H9 (cell line): ENCODE data around the gene MTA2. TPM values are rescaled to one million over a fixed set of nuclear protein-coding genes. Genes with fewer than 3 reads are reported as not detected.

Experiments
- DNase-seq: peaks from one replicate; pipeline ENCODE4 v3.0.0-alpha.2; 2017
- H2AFZ ChIP-seq: one replicate; pipeline ENCODE4 v1.6.1; 2013; ENCODE audit warnings: mild to moderate bottlenecking, low read length, control low read depth, moderate library complexity
- H2AK5ac ChIP-seq: 2 replicates; pipeline ENCODE4 v1.6.1; 2013; ENCODE audit warnings: low read length, control low read depth, mixed read lengths; ENCODE audit not compliant: insufficient read length
- H2BK120ac ChIP-seq: one replicate; pipeline ENCODE4 v1.6.1; 2013; ENCODE audit warnings: low read depth, mild to moderate bottlenecking, low read length, control low read depth, inconsistent platforms; ENCODE audit not compliant: poor library complexity, severe bottlenecking
- H2BK12ac ChIP-seq: 2 replicates; pipeline ENCODE4 v1.6.1; 2013; ENCODE audit warnings: low read length, control low read depth, mixed read lengths, low read depth; ENCODE audit not compliant: insufficient read length
- H2BK15ac ChIP-seq: 2 replicates; pipeline ENCODE4 v1.6.1; 2013; ENCODE audit warnings: low read depth, low read length, control low read depth
- H2BK20ac ChIP-seq: one replicate; pipeline ENCODE4 v1.6.1; 2013; ENCODE audit warnings: low read depth, mild to moderate bottlenecking, low read length, control low read depth, inconsistent platforms; ENCODE audit not compliant: poor library complexity, severe bottlenecking
- H2BK5ac ChIP-seq: 2 replicates; pipeline ENCODE4 v1.6.1; 2013; ENCODE audit warnings: low read length, control low read depth, mixed read lengths; ENCODE audit not compliant: insufficient read length
- H3K14ac ChIP-seq: 2 replicates; pipeline ENCODE4 v1.6.1; 2013; ENCODE audit warnings: low read length, control low read depth; ENCODE audit not compliant: insufficient read depth
- H3K18ac ChIP-seq: 2 replicates; pipeline ENCODE4 v1.6.1; 2013; ENCODE audit warnings: low read depth, mild to moderate bottlenecking, mixed read lengths, low read length, control low read depth; ENCODE audit not compliant: insufficient read length
- H3K23ac ChIP-seq: 2 replicates; pipeline ENCODE4 v1.6.1; 2013; ENCODE audit warnings: low read length, control low read depth, mixed read lengths, low read depth; ENCODE audit not compliant: insufficient read length
- H3K23me2 ChIP-seq: 2 replicates; pipeline ENCODE4 v1.6.1; 2013; ENCODE audit warnings: low read depth, mild to moderate bottlenecking, mixed read lengths, low read length, control low read depth; ENCODE audit not compliant: insufficient read length, poor library complexity, severe bottlenecking
- H3K27ac ChIP-seq: 2 replicates; pipeline ENCODE4 v1.5.1; 2013; ENCODE audit warnings: low read length, control low read depth, mixed read lengths, low read depth; ENCODE audit not compliant: insufficient read length
- H3K27me3 ChIP-seq: 2 replicates; pipeline ENCODE4 v1.6.1; 2013; ENCODE audit warnings: low read length, control low read depth, inconsistent platforms; ENCODE audit not compliant: insufficient read depth
- H3K4ac ChIP-seq: 2 replicates; pipeline ENCODE4 v1.6.1; 2013; ENCODE audit warnings: low read depth, mild to moderate bottlenecking, control low read depth, inconsistent platforms, low read length, moderate library complexity
- H3K4me1 ChIP-seq: 2 replicates; pipeline ENCODE4 v1.6.1; 2013; ENCODE audit warnings: low read length, control low read depth, inconsistent platforms; ENCODE audit not compliant: insufficient read depth
- H3K4me2 ChIP-seq: 2 replicates; pipeline ENCODE4 v1.6.1; 2013; ENCODE audit warnings: low read length, control low read depth, mixed read lengths; ENCODE audit not compliant: insufficient read length, insufficient read depth
- H3K56ac ChIP-seq: 2 replicates; pipeline ENCODE4 v1.6.1; 2013; ENCODE audit warnings: low read depth, mild to moderate bottlenecking, mixed read lengths, low read length, control low read depth; ENCODE audit not compliant: insufficient read length
- H3K79me1 ChIP-seq: 2 replicates; pipeline ENCODE4 v1.6.1; 2013; ENCODE audit warnings: low read depth, mild to moderate bottlenecking, moderate library complexity, low read length, control low read depth, inconsistent platforms; ENCODE audit not compliant: insufficient read depth, poor library complexity, severe bottlenecking
- H3K79me2 ChIP-seq: 2 replicates; pipeline ENCODE4 v1.6.1; 2013; ENCODE audit warnings: low read length, control low read depth, inconsistent platforms; ENCODE audit not compliant: insufficient read depth
- H3K9ac ChIP-seq: 2 replicates; pipeline ENCODE4 v1.6.1; 2013; ENCODE audit warnings: low read length, control low read depth, mixed read lengths; ENCODE audit not compliant: insufficient read length; ENCODE audit errors: extremely low read depth
- H3K9me3 ChIP-seq: one replicate; pipeline ENCODE4 v1.6.1; 2013; ENCODE audit warnings: low read depth, low read length, inconsistent platforms; ENCODE audit not compliant: control insufficient read depth
- H3T11ph ChIP-seq: one replicate; pipeline ENCODE4 v1.6.1; 2013; ENCODE audit warnings: mild to moderate bottlenecking, low read length, control low read depth, inconsistent platforms
- H4K20me1 ChIP-seq: one replicate; pipeline ENCODE4 v1.6.1; 2013; ENCODE audit not compliant: control insufficient read depth, insufficient read length, insufficient read depth
- H4K5ac ChIP-seq: 2 replicates; pipeline ENCODE4 v1.6.1; 2013; ENCODE audit warnings: low read depth, mild to moderate bottlenecking, mixed read lengths, low read length, control low read depth; ENCODE audit not compliant: insufficient read length
- H4K8ac ChIP-seq: replicated peaks from 2 replicates; pipeline ENCODE4 v1.6.1; 2013; ENCODE audit warnings: low read length, control low read depth, mixed read lengths, low read depth; ENCODE audit not compliant: insufficient read length
- H4K91ac ChIP-seq: 2 replicates; pipeline ENCODE4 v1.6.1; 2013; ENCODE audit warnings: low read depth, mild to moderate bottlenecking, moderate library complexity, mixed read lengths, low read length, control low read depth; ENCODE audit not compliant: insufficient read length
- H3K27ac Mint-ChIP-seq, 3 experiments: 2 replicates in 2 of 3; 3 replicates in 1 of 3; pipeline ENCODE4 v1.8.0; 2020 to 2021; ENCODE audit warnings: mixed read lengths in 3 of 3, mild to moderate bottlenecking in 1 of 3, moderate library complexity in 1 of 3
- H3K27me3 Mint-ChIP-seq: 2 replicates; pipeline ENCODE4 v1.8.0; 2021; ENCODE audit warnings: low read depth, mild to moderate bottlenecking, moderate library complexity, mixed read lengths
- H3K36me3 Mint-ChIP-seq, 3 experiments: 2 replicates in 2 of 3; 3 replicates in 1 of 3; pipeline ENCODE4 v1.8.0; 2020 to 2021; ENCODE audit warnings: low read depth in 3 of 3, mixed read lengths in 3 of 3; ENCODE audit not compliant: insufficient read depth in 1 of 3
- H3K4me1 Mint-ChIP-seq, 2 experiments: 2 replicates each; pipeline ENCODE4 v1.8.0; 2020; ENCODE audit warnings: mixed read lengths in 2 of 2
- H3K4me3 Mint-ChIP-seq, 2 experiments: 2 replicates in 1 of 2; 3 replicates in 1 of 2; pipeline ENCODE4 v1.8.0; 2020 to 2021; ENCODE audit warnings: mild to moderate bottlenecking in 2 of 2, mixed read lengths in 2 of 2, moderate library complexity in 1 of 2
- H3K9me3 Mint-ChIP-seq, 2 experiments: 2 replicates in 1 of 2; 3 replicates in 1 of 2; pipeline ENCODE4 v1.8.0; 2020; ENCODE audit warnings: mild to moderate bottlenecking in 2 of 2, mixed read lengths in 2 of 2, moderate library complexity in 1 of 2
- CTCF ChIP-seq: fragments of 200-600 bp; sonication (generic); conservative IDR thresholded peaks from 3 replicates; pipeline ENCODE4 v1.8.0; 2021; ENCODE audit warnings: antibody characterized with exemption, mild to moderate bottlenecking
- WGBS: extraction: QIAGEN DNeasy Blood & Tissue Kit; methylation state at CpG from one replicate; pipeline ENCODE4 v1.1.7; 2013; ENCODE audit warnings: missing lambda C conversion rate, low lambda C conversion rate, mixed read lengths; ENCODE audit not compliant: insufficient read length; ENCODE audit errors: extremely low coverage; 5-methylcytosine and 5-hydroxymethylcytosine counted together
- total RNA-seq: library from RNA; stranded (reverse); gene quantifications from 2 replicates; pipeline ENCODE4 v1.2.1, GENCODE V29; 2021

Gene MTA2
- total RNA-seq, 1 experiment from 2014 or later = 143 TPM

DNA sequence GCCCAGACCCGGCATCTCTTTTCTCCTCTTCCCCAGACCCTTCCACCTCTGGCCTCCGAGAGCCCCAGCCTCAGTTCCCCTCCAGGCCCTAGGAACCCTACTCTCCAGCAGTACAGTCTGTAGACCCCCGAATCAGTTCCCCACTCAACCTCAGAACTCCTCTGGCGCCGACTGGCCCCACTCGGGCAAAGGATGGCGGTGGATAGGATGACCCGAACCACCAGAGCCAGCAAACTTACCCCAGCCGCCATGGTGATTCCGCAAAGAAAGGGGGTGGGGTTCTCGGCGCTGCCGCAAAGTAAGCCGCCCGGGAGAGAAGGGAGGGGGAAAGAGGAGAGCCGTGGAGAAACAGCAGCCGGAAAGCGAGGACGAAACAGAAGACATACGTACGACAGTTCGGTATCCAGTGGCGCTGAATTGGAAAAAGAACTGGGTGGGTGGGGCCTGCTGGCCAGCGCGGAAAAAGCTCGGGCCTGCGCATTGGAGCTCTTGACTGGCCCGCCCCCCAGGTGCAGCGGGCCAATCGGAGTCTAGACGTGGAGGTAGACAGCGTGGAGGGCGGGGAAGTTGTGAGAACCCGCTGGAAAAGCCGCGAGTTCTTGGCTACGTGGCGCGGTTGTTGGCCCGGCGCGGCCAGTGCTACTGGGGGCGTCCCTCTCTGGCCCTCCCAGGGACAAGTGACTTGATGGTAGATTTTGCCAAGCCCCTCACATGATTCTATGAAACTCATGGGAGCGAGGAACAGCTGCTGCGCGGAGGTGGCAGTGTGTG lies 27.9 kb downstream of the MTA2 start, which contains the start of gene EEF1G:
Gene EEF1G, minus strand, starts transcription at position 300 of the 771 bp plus-strand sequence. Its CDS starts 49 bp downstream, at position 251.
- H2BK12ac ChIP-seq = no peak within 1 kb of the TSS
- peak within 1 kb of the TSS; percentile 74 for H2BK5ac ChIP-seq
- no peak within 1 kb of the TSS for H3K27ac ChIP-seq
- H4K5ac ChIP-seq = no peak within 1 kb of the TSS
- peak within 1 kb of the TSS; percentile 66 for H3K18ac ChIP-seq
- H3K23ac ChIP-seq = no peak within 1 kb of the TSS
- H2BK20ac ChIP-seq = no peak within 1 kb of the TSS
- H3K9me3 ChIP-seq = no peaks in the 10 kb centered on the region
- Mint-ChIP-seq H3K36me3 (peaks cover 44 to 81% (median 73%) of the 10 kb centered on the region in 3 experiments), H3K9me3 (no peaks in the 10 kb centered on the region), H3K27ac (peak within 1 kb of the TSS; percentile 95 to 99 (median 99)), H3K27me3 (no peaks in the 10 kb centered on the region), H3K4me3 (peak within 1 kb of the TSS; percentile 99 to 100), H3K4me1 (peaks cover 38 to 39% of the 10 kb centered on the region in 2 experiments)
- H4K8ac ChIP-seq = no peak within 1 kb of the TSS
- no peak within 1 kb of the TSS for H2BK120ac ChIP-seq
- peaks cover 12% of the 10 kb centered on the region; the same call in 1 of the 2 replicates for H3K79me2 ChIP-seq
- peak; percentile 100 for DNase-seq
- H3T11ph ChIP-seq = no peak within 1 kb of the TSS
- no peak within 1 kb of the TSS for H2AK5ac ChIP-seq
- H4K91ac ChIP-seq = no peak within 1 kb of the TSS
- H3K79me1 ChIP-seq = peaks cover 8% of the 10 kb centered on the region
- H2AFZ ChIP-seq = no peak within 1 kb of the TSS
- no peak within 1 kb of the TSS for H2BK15ac ChIP-seq
- H3K4me2 ChIP-seq = peak within 1 kb of the TSS; percentile 98
- no peak within 1 kb of the TSS for H3K4ac ChIP-seq
- no peak within 1 kb of the TSS for H3K56ac ChIP-seq
- no peaks in the 10 kb centered on the region for H4K20me1 ChIP-seq
- H3K23me2 ChIP-seq = peaks cover 13% of the 10 kb centered on the region
- peak within 1 kb of the TSS; percentile 86 for H3K14ac ChIP-seq
- H3K4me1 ChIP-seq = no peaks in the 10 kb centered on the region
- WGBS = no CpG with 5 or more reads among the region's 46 CpGs
- H3K9ac ChIP-seq = peak within 1 kb of the TSS; percentile 92
- no peaks in the 10 kb centered on the region for H3K27me3 ChIP-seq
- TF ChIP-seq CTCF = no peak
